GM12874 (cell line): ENCODE measurements around the gene CT55.
A peak's percentile ranks its signal among the peaks of the same experiment; 100 is the strongest.
"Not testable (repeated sequence)": the region's sequence is repeated elsewhere in the genome, so short reads cannot be mapped to it uniquely, and the experiment has no call there.

Experiments used
- TF ChIP-seq, protein P1 (sequence below): IDR thresholded peaks from 2 replicates; pipeline ENCODE4 v1.5.1; 2011; ENCODE audit warnings: low read depth, mild to moderate bottlenecking, control low read depth, low read length, moderate library complexity; ENCODE audit not compliant: insufficient read depth

The CT55 gene

DNA sequence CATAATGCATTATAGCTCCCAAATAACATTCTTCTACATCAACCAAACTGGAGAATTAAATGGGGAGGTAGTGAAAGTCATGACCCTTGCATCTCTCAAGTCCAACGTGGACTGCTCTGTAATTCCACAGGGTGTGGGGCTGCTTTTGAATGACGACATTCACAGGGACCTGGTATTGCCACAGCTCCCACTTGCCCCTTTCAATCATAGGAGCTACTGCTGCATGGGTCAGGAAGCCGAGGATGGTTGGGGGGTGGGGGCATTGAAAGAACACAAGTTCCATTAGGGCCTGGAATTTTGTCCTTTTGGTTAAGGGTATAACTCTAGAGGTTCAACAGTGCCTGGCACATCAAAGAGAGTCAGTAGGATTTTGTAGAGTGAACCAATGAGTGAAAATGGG, 7.4 kb upstream of the CT55 start:
- TF ChIP-seq, protein P1, sequence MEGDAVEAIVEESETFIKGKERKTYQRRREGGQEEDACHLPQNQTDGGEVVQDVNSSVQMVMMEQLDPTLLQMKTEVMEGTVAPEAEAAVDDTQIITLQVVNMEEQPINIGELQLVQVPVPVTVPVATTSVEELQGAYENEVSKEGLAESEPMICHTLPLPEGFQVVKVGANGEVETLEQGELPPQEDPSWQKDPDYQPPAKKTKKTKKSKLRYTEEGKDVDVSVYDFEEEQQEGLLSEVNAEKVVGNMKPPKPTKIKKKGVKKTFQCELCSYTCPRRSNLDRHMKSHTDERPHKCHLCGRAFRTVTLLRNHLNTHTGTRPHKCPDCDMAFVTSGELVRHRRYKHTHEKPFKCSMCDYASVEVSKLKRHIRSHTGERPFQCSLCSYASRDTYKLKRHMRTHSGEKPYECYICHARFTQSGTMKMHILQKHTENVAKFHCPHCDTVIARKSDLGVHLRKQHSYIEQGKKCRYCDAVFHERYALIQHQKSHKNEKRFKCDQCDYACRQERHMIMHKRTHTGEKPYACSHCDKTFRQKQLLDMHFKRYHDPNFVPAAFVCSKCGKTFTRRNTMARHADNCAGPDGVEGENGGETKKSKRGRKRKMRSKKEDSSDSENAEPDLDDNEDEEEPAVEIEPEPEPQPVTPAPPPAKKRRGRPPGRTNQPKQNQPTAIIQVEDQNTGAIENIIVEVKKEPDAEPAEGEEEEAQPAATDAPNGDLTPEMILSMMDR, result no peak

DNA sequence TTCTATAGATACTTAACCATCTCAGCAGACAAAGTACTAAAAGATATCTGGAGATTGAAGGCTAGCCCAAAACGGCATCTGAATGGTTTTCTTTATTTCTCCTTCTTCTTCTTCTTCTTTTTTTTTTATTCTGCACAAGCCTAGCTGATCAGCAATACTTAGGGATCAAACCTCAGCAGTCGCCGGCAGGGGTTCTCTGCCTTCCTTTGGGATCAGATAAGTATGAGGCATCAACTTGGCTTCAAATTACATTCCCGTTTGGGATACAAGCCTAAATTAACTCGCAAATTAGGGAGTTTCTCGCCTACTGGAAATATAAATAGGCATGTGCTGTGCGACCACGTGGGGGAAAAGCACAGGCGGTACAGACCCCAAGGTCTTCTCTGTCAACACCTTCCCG, 730 bp downstream of the CT55 start:
- TF ChIP-seq, protein P1, result no peak

DNA sequence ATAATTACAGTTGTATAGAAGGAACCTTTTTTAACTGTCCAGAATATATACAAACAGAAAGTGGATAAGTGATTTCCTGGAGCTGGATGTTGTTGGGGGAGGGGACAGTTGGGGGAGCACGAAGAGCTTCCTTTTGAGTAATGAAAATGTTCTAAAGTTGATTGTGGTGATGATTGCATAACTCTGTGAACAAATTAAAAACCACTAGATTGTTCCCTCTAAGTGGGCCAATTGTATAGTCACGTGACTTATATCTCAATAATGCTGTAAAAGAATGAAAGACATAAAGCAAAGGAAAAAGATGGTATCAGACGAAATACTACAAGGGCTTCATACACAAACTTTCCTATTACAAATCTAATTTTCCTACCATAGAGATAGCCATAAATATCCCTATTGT, 2.7 kb downstream of the CT55 start:
- TF ChIP-seq, protein P1, result no peak

DNA sequence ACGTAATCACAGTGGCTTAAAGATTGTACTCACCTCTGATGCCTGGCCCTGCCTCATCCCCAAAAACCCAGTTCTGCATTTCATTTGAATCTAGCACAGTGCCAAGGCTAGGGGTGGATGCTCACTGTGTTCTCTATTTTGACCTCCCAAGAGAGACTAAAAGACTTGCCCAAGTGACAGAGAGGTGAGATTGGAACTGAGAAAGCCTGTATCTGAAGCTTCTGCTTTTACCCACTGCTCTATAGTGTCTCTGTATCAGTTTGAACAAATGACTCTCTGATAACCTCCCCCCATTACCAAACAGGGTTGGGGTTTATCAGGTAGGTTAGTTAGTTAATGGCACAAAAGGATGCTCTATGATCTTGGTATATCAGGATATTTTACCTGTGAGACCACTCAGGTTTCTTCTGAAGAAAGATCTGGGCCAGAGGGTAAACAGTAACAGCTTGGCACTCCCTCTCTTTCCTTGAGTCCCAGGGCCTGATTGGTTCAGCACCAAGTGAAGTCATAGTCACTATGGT, 51.1 kb downstream of the CT55 start, which contains the start of gene ETDB:
Gene ETDB (minus strand): TSS at position 471 of the 521 bp plus-strand sequence. CDS start 1,265 bp downstream, outside the sequence.
- TF ChIP-seq, protein P1, result not testable (repeated sequence)

DNA sequence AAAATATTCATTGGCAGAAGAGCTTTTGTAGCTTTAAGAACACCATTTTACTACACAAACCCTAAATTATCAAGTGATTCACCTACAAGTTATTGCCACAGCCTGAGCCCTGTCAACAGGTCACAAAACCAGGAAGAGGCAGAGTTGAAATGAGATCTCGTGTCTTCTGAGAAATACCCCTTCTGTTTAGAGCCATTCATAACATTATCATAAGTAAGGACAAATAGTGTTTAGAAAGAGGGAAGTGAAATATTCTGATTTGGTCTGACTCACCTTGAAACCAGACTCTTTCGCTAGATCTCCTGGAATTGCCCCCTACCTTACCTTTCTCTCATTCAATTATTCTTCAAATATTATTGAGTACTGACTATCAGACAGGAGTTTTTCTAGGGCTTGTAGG, 56.8 kb downstream of the CT55 start:
- TF ChIP-seq, protein P1, result no peak

DNA sequence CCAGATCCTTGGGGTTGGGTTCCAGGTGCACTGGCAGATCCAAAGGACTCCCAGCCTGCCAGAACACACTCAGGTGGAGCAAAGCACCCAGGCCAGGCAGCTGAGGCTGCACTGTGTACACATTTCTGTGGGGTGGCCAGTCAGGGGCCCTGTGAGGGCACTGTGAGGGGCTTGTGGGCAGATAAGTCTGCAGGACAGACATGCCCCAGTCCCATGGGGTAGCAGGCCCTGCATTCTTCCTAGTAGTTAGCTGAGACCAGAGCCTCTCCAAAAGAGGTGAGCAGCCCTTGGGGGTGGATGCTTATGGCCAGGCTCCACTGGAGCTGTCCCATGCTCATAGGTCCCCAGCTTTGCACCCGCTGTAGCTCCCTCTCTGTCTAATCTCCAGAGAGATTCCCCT, 58.5 kb downstream of the CT55 start:
- TF ChIP-seq, protein P1, result no peak

DNA sequence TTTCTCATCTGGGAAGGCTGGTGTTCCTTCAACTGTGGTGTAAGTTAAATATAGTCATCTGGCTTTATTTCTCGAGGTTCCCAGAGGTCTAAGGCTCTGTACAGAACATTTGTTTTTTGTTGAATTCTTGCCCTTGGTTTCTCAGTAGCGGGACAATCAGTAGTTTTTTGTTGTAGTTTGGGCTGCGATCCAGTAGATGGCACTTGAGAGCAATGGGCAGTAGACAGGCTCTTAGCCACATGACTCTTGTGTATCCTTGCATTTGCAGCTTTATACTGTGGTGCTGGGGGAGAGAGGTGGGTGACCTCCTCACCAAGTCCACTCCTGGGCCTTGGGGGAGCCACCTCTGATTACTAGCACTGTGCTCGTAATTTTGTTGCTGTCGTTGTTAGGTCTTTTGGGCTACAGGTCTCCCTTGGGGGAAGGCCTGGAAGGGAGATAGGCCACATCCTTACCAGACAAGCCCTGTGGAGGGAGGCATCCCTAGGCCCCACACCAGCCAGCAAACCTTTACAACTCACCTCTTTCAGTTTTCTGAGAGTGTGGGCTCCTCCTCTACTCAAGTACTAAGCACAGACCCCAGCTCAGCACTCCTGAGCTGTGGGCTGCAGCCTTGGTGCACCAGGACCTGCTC, 59.0 kb downstream of the CT55 start:
- TF ChIP-seq, protein P1, result peak; percentile 66
